HCT116 (cell line): Measurements from ENCODE around the gene DNAJC25. TPM values are rescaled to one million over a fixed set of nuclear protein-coding genes. Genes with fewer than 3 reads are reported as not detected.

Experiments
- ATAC-seq: fragments of 200-7000 bp; cut with Tn5 transposase; 2 replicates; pipeline ENCODE4 v1.9.1; 2020; ENCODE audit warnings: mild to moderate bottlenecking, moderate library complexity
- BruUV-seq: library from RNA; stranded (reverse); fragments of 400-500 nt; replicated peaks from 2 replicates; lab custom pipeline; 2021; lab: Mats Ljungman, UMichigan
- CTCF ChIA-PET: fragments of 300-600 bp; sonication (Branson Sonifier 250); formaldehyde crosslinking; loops from one replicate; lab custom pipeline; 2021; ENCODE audit warnings: antibody characterized with exemption; lab: Charles Lee
- POLR2A ChIA-PET: fragments of 300-600, 350-600 bp; sonication (Branson Sonifier 250); formaldehyde crosslinking; loops from one replicate; lab custom pipeline; 2021; ENCODE audit warnings: antibody characterized with exemption; lab: Charles Lee
- RAD21 ChIA-PET, 2 experiments: fragments of 300-600 bp; sonication (Branson Sonifier 250); formaldehyde crosslinking; loops; one replicate each; lab custom pipeline; 2023; ENCODE audit warnings: low total read pairs in 2 of 2; ENCODE audit not compliant: uncharacterized antibody in 2 of 2, unreplicated experiment in 2 of 2, low non-redundant PET in 1 of 2; lab: Charles Lee
- DNase-seq: peaks from one replicate; pipeline ENCODE4 v3.0.0-alpha.2; 2010; ENCODE audit warnings: low read depth, low spot score
- H2AFZ ChIP-seq: fragments of 200-600 bp; shearing (Covaris generic), sonication (generic); 2 replicates; pipeline ENCODE4 v1.6.1; 2017; ENCODE audit warnings: low read depth, mixed run types, mixed read lengths, antibody characterized with exemption, low read length; ENCODE audit not compliant: poor library complexity, severe bottlenecking
- H3K27ac ChIP-seq: 2 replicates; pipeline ENCODE4 v1.5.1; 2012; ENCODE audit warnings: low read depth, low read length
- H3K27me3 ChIP-seq: fragments of 200-600 bp; sonication (generic); 2 replicates; pipeline ENCODE4 v1.6.1; 2016; ENCODE audit warnings: mixed run types, low read length, mixed read lengths; ENCODE audit not compliant: insufficient read depth
- H3K36me3 ChIP-seq, 2 experiments: fragments of 200-500 bp in 1 of 2; fragments of 200-600 bp in 1 of 2; sonication (Bioruptor generic) in 1 of 2; sonication (generic) in 1 of 2; 2 replicates each; pipeline versions ENCODE4 v1.5.1 to v1.6.1; 2014 to 2016; ENCODE audit warnings: low read length in 2 of 2, inconsistent platforms in 1 of 2, mixed read lengths in 1 of 2, mixed run types in 1 of 2; ENCODE audit not compliant: insufficient read depth in 2 of 2, control insufficient read depth in 1 of 2
- H3K4me1 ChIP-seq, 2 experiments: fragments of 200-600 bp in 1 of 2; sonication (generic) in 1 of 2; 2 replicates each; pipeline versions ENCODE4 v1.5.1 to v1.6.1; 2012 to 2017; ENCODE audit warnings: low read length in 2 of 2, inconsistent platforms in 1 of 2, mild to moderate bottlenecking in 1 of 2, mixed read lengths in 1 of 2, mixed run types in 1 of 2, moderate library complexity in 1 of 2; ENCODE audit not compliant: insufficient read depth in 2 of 2, control insufficient read depth in 1 of 2
- H3K4me2 ChIP-seq: fragments of 200-600 bp; sonication (generic); 2 replicates; pipeline ENCODE4 v1.6.1; 2017; ENCODE audit warnings: mixed run types, low read length, mixed read lengths
- H3K4me3 ChIP-seq, 2 experiments: fragments of 200-600 bp in 1 of 2; sonication (generic) in 1 of 2; replicated peaks in 1 of 2; 2 replicates each; pipeline ENCODE4 v1.5.1; 2011 to 2016; ENCODE audit warnings: low read length in 2 of 2, control low read depth in 1 of 2, low read depth in 1 of 2, mild to moderate bottlenecking in 1 of 2, mixed read lengths in 1 of 2, mixed run types in 1 of 2
- H3K79me2 ChIP-seq: fragments of 200-600 bp; sonication (generic); 2 replicates; pipeline ENCODE4 v1.6.1; 2017; ENCODE audit warnings: mild to moderate bottlenecking, mixed run types, low read length, moderate library complexity, mixed read lengths; ENCODE audit not compliant: insufficient read depth
- H3K9ac ChIP-seq: fragments of 200-600 bp; sonication (generic); 2 replicates; pipeline ENCODE4 v1.6.1; 2016; ENCODE audit warnings: low read length, mixed read lengths
- H3K9me2 ChIP-seq: fragments of 200-600 bp; sonication (generic), shearing (Covaris generic); 2 replicates; pipeline ENCODE4 v1.6.1; 2017; ENCODE audit warnings: mixed run types, mild to moderate bottlenecking, moderate library complexity; ENCODE audit not compliant: insufficient read depth
- H3K9me3 ChIP-seq, 2 experiments: fragments of 200-500 bp in 1 of 2; fragments of 200-600 bp in 1 of 2; sonication (Bioruptor generic) in 1 of 2; sonication (generic) in 1 of 2; 2 replicates each; pipeline ENCODE4 v1.6.1; 2014 to 2017; ENCODE audit warnings: low read length in 2 of 2, mixed read lengths in 2 of 2, inconsistent platforms in 1 of 2, low read depth in 1 of 2, mild to moderate bottlenecking in 1 of 2, mixed run types in 1 of 2, moderate library complexity in 1 of 2; ENCODE audit not compliant: control insufficient read depth in 1 of 2, insufficient read depth in 1 of 2
- H4K20me1 ChIP-seq: fragments of 200-600 bp; sonication (generic), shearing (Covaris generic); 2 replicates; pipeline ENCODE4 v1.6.1; 2017; ENCODE audit warnings: mixed run types, mild to moderate bottlenecking, moderate library complexity; ENCODE audit not compliant: insufficient read depth
- EGR1 ChIP-seq: IDR thresholded peaks from 2 replicates; pipeline ENCODE4 v1.6.1; 2012; ENCODE audit warnings: low read depth
- EZH2 ChIP-seq: fragments of 200-600 bp; sonication (generic); IDR thresholded peaks from 2 replicates; pipeline ENCODE4 v1.6.1; 2017; ENCODE audit warnings: antibody characterized with exemption, mixed run types
- FOSL1 ChIP-seq: IDR thresholded peaks from 2 replicates; pipeline ENCODE4 v1.6.1; 2012; ENCODE audit warnings: low read depth
- POLR2A ChIP-seq: IDR thresholded peaks from 2 replicates; pipeline ENCODE4 v1.7.0; 2011; ENCODE audit warnings: borderline replicate concordance; ENCODE audit not compliant: insufficient read depth, insufficient read length; ENCODE audit errors: extremely low read depth
- POLR2AphosphoS5 ChIP-seq: IDR thresholded peaks from 2 replicates; pipeline ENCODE4 v1.6.1; 2011; ENCODE audit warnings: mild to moderate bottlenecking, low read depth, low read length, moderate library complexity
- SP1 ChIP-seq: IDR thresholded peaks from 2 replicates; pipeline ENCODE4 v1.6.1; 2012; ENCODE audit warnings: low read depth
- YY1 ChIP-seq: IDR thresholded peaks from 2 replicates; pipeline ENCODE4 v1.6.1; 2011; ENCODE audit warnings: low read length, low read depth, moderate library complexity, mild to moderate bottlenecking; ENCODE audit not compliant: insufficient replicate concordance; ENCODE audit errors: extremely low read depth
- ZFX ChIP-seq: fragments of 450-650 bp; IDR thresholded peaks from 2 replicates; pipeline ENCODE4 v1.6.1; 2017
- intact Hi-C: fragments of 100-400 bp; cut with micrococcal nuclease; formaldehyde crosslinking; loops from 2 replicates; pipeline ENCODE4 v1.10.0; 2022
- total RNA-seq: library from RNA; stranded (reverse); gene quantifications from one replicate; pipeline ENCODE4 v1.2.1, GENCODE V29; 2021; ENCODE audit not compliant: unreplicated experiment
- TF ChIP-seq, protein P1 (sequence below), 3 experiments: fragments of 200-600 bp in 1 of 3; sonication (generic) in 1 of 3; IDR thresholded peaks in 2 of 3; conservative IDR thresholded peaks in 1 of 3; 2 replicates each; pipeline ENCODE4 v1.5.1; 2012 to 2017; ENCODE audit warnings: low read depth in 2 of 3, low read length in 2 of 3, antibody characterized with exemption in 1 of 3, borderline replicate concordance in 1 of 3, control low read depth in 1 of 3, mild to moderate bottlenecking in 1 of 3, mixed read lengths in 1 of 3, mixed run types in 1 of 3, moderate library complexity in 1 of 3; ENCODE audit not compliant: insufficient read depth in 1 of 3
- TF ChIP-seq, protein P2 (sequence below): IDR thresholded peaks from 2 replicates; pipeline ENCODE4 v1.6.1; 2011; ENCODE audit warnings: mild to moderate bottlenecking, low read length, moderate library complexity; ENCODE audit not compliant: insufficient replicate concordance; ENCODE audit errors: extremely low read depth
- TF ChIP-seq, protein P3 (sequence below): IDR thresholded peaks from 2 replicates; pipeline ENCODE4 v1.6.1; 2012
- TF ChIP-seq, protein P4 (sequence below): IDR thresholded peaks from 2 replicates; pipeline ENCODE4 v1.6.1; 2012

DNAJC25 gene
- total RNA-seq, 1 experiment from 2014 or later: 7.1 TPM

DNA sequence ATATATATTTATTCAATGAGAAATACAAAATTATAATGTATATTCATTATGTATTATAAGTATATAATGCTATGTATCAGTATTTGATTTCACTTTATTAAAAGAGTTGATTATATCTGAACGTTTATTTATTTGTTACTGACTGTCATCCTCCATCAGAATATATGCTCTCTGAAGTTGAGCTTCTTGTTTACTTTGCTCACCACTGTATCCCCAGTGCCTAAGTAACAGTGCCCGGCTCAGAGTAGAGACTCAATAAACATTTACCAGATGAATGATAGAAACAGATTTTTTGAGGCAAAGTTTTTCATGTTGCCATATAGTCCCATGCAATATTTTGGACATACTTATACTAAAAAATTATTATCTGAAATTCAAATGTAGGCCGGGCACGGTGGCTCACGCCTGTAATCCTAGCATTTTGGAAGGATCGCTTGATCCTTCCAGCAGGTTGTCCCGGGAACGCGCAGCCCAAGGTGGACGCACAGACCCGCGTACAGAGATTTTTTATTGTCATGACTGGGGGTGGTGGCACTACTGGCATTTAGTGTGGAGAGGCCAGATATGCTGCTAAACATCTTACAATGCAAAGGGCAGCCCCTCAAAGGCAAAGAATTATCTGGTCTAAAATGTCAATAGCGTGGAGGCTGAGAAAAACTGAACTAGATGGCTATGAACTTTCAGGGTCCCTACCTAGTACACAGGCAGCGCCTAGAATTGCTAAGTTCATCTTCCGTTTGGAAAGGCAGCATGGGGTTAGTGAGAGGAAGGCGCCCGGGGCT lies 761 bp upstream of the DNAJC25 start:
- no peaks in the 10 kb centered on the region for H3K9me3 ChIP-seq
- peak overlapping the region; percentile 65 for H3K9ac ChIP-seq
- POLR2A ChIA-PET: interaction anchor here (0.7 to 1.7 kb wide), 7 partner anchors 9 to 114 kb away, joined by 3 to 13 read pairs (median 3); no protein-coding TSS in a partner anchor
- H3K4me1 ChIP-seq: peaks cover 2 to 17% of the 10 kb centered on the region in 2 experiments; a peak in 2 of 4 replicates
- peak overlapping the region; percentile 75 for H3K4me2 ChIP-seq
- peaks cover 3% of the 10 kb centered on the region; the same call in 1 of the 2 replicates for H4K20me1 ChIP-seq
- 0 out of 4 replicates have a peak, but pooled peaks cover 0 to 6% of the 10 kb centered on the region in 2 experiments for H3K36me3 ChIP-seq
- H3K79me2 ChIP-seq: peaks cover 41% of the 10 kb centered on the region
- H2AFZ ChIP-seq: peak overlapping the region; percentile 96
- DNase-seq: no peak
- H3K27ac ChIP-seq: peak overlapping the region; percentile 63
- TF ChIP-seq, protein P1, sequence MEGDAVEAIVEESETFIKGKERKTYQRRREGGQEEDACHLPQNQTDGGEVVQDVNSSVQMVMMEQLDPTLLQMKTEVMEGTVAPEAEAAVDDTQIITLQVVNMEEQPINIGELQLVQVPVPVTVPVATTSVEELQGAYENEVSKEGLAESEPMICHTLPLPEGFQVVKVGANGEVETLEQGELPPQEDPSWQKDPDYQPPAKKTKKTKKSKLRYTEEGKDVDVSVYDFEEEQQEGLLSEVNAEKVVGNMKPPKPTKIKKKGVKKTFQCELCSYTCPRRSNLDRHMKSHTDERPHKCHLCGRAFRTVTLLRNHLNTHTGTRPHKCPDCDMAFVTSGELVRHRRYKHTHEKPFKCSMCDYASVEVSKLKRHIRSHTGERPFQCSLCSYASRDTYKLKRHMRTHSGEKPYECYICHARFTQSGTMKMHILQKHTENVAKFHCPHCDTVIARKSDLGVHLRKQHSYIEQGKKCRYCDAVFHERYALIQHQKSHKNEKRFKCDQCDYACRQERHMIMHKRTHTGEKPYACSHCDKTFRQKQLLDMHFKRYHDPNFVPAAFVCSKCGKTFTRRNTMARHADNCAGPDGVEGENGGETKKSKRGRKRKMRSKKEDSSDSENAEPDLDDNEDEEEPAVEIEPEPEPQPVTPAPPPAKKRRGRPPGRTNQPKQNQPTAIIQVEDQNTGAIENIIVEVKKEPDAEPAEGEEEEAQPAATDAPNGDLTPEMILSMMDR (IDR thresholded peaks at IDR 0.05 in 2 of 3, conservative IDR thresholded peaks at IDR 0.05 in 1 of 3; ENCODE audit: borderline replicate concordance in 1 of 3, insufficient read depth in 1 of 3, low read depth in 2 of 3, low read length in 2 of 3): no peak
- TF ChIP-seq SP1 (no peak), FOSL1 (no peak), YY1 (no peak), EZH2 (no peak), ZFX (no peak), POLR2AphosphoS5 (no peak), POLR2A (no peak), EGR1 (no peak)
- TF ChIP-seq, protein P2, sequence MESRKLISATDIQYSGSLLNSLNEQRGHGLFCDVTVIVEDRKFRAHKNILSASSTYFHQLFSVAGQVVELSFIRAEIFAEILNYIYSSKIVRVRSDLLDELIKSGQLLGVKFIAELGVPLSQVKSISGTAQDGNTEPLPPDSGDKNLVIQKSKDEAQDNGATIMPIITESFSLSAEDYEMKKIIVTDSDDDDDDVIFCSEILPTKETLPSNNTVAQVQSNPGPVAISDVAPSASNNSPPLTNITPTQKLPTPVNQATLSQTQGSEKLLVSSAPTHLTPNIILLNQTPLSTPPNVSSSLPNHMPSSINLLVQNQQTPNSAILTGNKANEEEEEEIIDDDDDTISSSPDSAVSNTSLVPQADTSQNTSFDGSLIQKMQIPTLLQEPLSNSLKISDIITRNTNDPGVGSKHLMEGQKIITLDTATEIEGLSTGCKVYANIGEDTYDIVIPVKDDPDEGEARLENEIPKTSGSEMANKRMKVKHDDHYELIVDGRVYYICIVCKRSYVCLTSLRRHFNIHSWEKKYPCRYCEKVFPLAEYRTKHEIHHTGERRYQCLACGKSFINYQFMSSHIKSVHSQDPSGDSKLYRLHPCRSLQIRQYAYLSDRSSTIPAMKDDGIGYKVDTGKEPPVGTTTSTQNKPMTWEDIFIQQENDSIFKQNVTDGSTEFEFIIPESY: no peak
- TF ChIP-seq, protein P3, sequence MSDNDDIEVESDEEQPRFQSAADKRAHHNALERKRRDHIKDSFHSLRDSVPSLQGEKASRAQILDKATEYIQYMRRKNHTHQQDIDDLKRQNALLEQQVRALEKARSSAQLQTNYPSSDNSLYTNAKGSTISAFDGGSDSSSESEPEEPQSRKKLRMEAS: no peak
- TF ChIP-seq, protein P4, sequence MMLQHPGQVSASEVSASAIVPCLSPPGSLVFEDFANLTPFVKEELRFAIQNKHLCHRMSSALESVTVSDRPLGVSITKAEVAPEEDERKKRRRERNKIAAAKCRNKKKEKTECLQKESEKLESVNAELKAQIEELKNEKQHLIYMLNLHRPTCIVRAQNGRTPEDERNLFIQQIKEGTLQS: no peak
- TF ChIP-seq, all 23 proteins: peak for 0
- RAD21 ChIA-PET: no interaction called here
- ATAC-seq: peak; percentile 48
- H3K4me3 ChIP-seq: peak overlapping the region; percentile 93
- H3K9me2 ChIP-seq: no peaks in the 10 kb centered on the region
- CTCF ChIA-PET: interaction anchor here (0.9 to 1.1 kb wide), 2 partner anchors 9 to 32 kb away, joined by 5 to 8 read pairs; no protein-coding TSS in a partner anchor
- H3K27me3 ChIP-seq: no peaks in the 10 kb centered on the region
- intact Hi-C loops: loop anchor here (5.0 to 10.0 kb wide), 2 partner anchors 444 to 702 kb away; partner anchors contain the start of gene PTBP3
- TSS peak; percentile 93 for BruUV-seq
